HEK293 (cell line): ENCODE measurements around the gene ATPAF2.
A peak's percentile ranks its signal among the peaks of the same experiment; 100 is the strongest.

Source experiments
- EGR2 ChIP-seq: fragments of 450-650 bp; formaldehyde crosslinking; IDR thresholded peaks from 2 replicates; pipeline ENCODE4 v1.5.1; 2016; ENCODE audit warnings: low read depth, missing biosample characterization, missing genetic modification characterization
- GLIS1 ChIP-seq: fragments of 450-650 bp; formaldehyde crosslinking; IDR thresholded peaks from 2 replicates; pipeline ENCODE4 v1.5.1; 2016; ENCODE audit warnings: missing biosample characterization, missing genetic modification characterization
- SCRT2 ChIP-seq: fragments of 450-650 bp; formaldehyde crosslinking; IDR thresholded peaks from 2 replicates; pipeline ENCODE4 v1.5.1; 2016; ENCODE audit warnings: missing biosample characterization, missing genetic modification characterization
- ZNF311 ChIP-seq: fragments of 450-650 bp; formaldehyde crosslinking; IDR thresholded peaks from 2 replicates; pipeline ENCODE4 v1.5.1; 2017; ENCODE audit warnings: missing biosample characterization, missing genetic modification characterization, borderline replicate concordance
- ZNF341 ChIP-seq: fragments of 450-650 bp; formaldehyde crosslinking; IDR thresholded peaks from 2 replicates; pipeline ENCODE4; 2016; ENCODE audit warnings: low read depth, missing biosample characterization, missing genetic modification characterization
- ZNF510 ChIP-seq: fragments of 450-650 bp; formaldehyde crosslinking; IDR thresholded peaks from 2 replicates; pipeline ENCODE4 v1.5.1; 2018; ENCODE audit warnings: mild to moderate bottlenecking, missing genetic modification characterization, missing biosample characterization; ENCODE audit not compliant: insufficient replicate concordance
- ZNF521 ChIP-seq: fragments of 450-650 bp; formaldehyde crosslinking; IDR thresholded peaks from 2 replicates; pipeline ENCODE4 v1.5.1; 2017; ENCODE audit warnings: missing biosample characterization, mild to moderate bottlenecking, missing genetic modification characterization
- ZNF530 ChIP-seq: fragments of 450-650 bp; formaldehyde crosslinking; IDR thresholded peaks from 2 replicates; pipeline ENCODE4 v1.5.1; 2016; ENCODE audit warnings: low read depth, missing biosample characterization, missing genetic modification characterization
- ZNF600 ChIP-seq: fragments of 450-650 bp; formaldehyde crosslinking; IDR thresholded peaks from 2 replicates; pipeline ENCODE4 v1.5.1; 2016; ENCODE audit warnings: missing biosample characterization, missing genetic modification characterization
- ZNF670 ChIP-seq: fragments of 450-650 bp; formaldehyde crosslinking; IDR thresholded peaks from 2 replicates; pipeline ENCODE4 v1.5.1; 2016; ENCODE audit warnings: missing biosample characterization, missing genetic modification characterization, low read depth
- TF ChIP-seq, protein P1 (sequence below): fragments of 450-650 bp; formaldehyde crosslinking; IDR thresholded peaks from 2 replicates; pipeline ENCODE4 v1.5.1; 2016; ENCODE audit warnings: missing biosample characterization, missing genetic modification characterization
- TF ChIP-seq, protein P2 (sequence below): fragments of 450-650 bp; formaldehyde crosslinking; IDR thresholded peaks from 2 replicates; pipeline ENCODE4 v1.5.1; 2016; ENCODE audit warnings: missing biosample characterization, missing genetic modification characterization
- TF ChIP-seq, protein P3 (sequence below): fragments of 450-650 bp; formaldehyde crosslinking; IDR thresholded peaks from 2 replicates; pipeline ENCODE4 v1.5.1; 2016; ENCODE audit warnings: missing biosample characterization, missing genetic modification characterization
- TF ChIP-seq, protein P4 (sequence below): fragments of 450-650 bp; formaldehyde crosslinking; IDR thresholded peaks from 2 replicates; pipeline ENCODE4 v1.5.1; 2017; ENCODE audit warnings: missing biosample characterization, missing genetic modification characterization
- TF ChIP-seq, protein P5 (sequence below): fragments of 450-650 bp; formaldehyde crosslinking; IDR thresholded peaks from 2 replicates; pipeline ENCODE4 v1.5.1; 2017; ENCODE audit warnings: missing biosample characterization, mild to moderate bottlenecking, missing genetic modification characterization, moderate library complexity
- TF ChIP-seq, protein P6 (sequence below): fragments of 450-650 bp; formaldehyde crosslinking; IDR thresholded peaks from 2 replicates; pipeline ENCODE4 v1.5.1; 2016; ENCODE audit warnings: missing biosample characterization, missing genetic modification characterization
- TF ChIP-seq, protein P7 (sequence below): fragments of 450-650 bp; formaldehyde crosslinking; IDR thresholded peaks from 2 replicates; pipeline ENCODE4 v1.5.1; 2016; ENCODE audit warnings: missing biosample characterization, missing genetic modification characterization, borderline replicate concordance

ATPAF2 gene

DNA sequence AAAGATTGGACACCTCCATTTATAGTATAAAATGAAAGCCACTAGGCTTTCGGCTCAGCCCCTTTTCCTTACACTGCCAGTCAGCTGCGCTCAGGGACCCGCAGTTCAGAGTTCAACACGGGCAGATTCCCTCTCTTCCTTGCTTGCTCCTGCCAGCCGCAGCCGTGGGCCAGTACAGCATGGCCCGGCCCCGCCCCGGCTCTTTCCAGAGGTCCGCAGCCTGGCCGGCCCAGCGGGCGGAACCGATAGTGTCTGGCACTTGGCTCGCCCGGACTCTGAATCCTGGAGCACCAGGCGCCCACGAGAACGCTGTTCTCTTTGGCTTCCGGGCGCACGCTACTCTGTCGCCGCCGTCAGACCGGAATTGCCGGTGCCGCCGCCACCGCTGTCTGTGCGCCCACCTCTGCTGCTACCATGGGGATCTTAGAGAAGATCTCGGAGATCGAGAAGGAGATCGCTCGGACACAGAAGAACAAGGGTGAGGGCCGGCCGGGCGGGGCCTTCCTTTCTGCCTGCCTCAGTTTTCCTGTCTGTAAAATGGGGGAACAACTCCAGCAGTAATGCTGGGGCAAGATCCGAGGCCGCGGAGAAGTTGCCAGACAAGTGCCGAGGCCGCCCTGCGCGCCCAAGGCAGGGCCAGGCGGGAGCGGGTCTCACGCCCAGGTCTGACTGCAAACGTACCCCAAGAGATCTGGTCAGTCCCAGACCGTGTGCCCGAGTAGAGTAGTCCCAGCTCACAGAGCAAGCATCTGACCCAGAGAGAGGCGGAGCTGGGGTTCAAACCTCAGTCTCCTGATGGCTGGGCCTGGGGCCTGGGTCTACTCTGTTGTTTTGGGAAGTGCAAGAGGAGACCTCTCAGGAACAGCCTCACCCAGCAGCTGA lies 48.9 kb upstream of the ATPAF2 start, which contains the start of gene DRG2 (continued):
- TF ChIP-seq, protein P1, sequence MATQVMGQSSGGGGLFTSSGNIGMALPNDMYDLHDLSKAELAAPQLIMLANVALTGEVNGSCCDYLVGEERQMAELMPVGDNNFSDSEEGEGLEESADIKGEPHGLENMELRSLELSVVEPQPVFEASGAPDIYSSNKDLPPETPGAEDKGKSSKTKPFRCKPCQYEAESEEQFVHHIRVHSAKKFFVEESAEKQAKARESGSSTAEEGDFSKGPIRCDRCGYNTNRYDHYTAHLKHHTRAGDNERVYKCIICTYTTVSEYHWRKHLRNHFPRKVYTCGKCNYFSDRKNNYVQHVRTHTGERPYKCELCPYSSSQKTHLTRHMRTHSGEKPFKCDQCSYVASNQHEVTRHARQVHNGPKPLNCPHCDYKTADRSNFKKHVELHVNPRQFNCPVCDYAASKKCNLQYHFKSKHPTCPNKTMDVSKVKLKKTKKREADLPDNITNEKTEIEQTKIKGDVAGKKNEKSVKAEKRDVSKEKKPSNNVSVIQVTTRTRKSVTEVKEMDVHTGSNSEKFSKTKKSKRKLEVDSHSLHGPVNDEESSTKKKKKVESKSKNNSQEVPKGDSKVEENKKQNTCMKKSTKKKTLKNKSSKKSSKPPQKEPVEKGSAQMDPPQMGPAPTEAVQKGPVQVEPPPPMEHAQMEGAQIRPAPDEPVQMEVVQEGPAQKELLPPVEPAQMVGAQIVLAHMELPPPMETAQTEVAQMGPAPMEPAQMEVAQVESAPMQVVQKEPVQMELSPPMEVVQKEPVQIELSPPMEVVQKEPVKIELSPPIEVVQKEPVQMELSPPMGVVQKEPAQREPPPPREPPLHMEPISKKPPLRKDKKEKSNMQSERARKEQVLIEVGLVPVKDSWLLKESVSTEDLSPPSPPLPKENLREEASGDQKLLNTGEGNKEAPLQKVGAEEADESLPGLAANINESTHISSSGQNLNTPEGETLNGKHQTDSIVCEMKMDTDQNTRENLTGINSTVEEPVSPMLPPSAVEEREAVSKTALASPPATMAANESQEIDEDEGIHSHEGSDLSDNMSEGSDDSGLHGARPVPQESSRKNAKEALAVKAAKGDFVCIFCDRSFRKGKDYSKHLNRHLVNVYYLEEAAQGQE (tag by site-specific recombination): peak; percentile 84
- TF ChIP-seq ZNF510 (no peak), ZNF670 (tag by site-specific recombination) (no peak), SCRT2 (tag by site-specific recombination) (peak; percentile 46; the same call in 1 of the 2 replicates), ZNF600 (peak; percentile 95), EGR2 (tag by site-specific recombination) (peak; percentile 93), ZNF521 (tag by site-specific recombination) (no peak), GLIS1 (peak; percentile 55; the same call in 1 of the 2 replicates), ZNF311 (tag by site-specific recombination) (no peak), ZNF341 (tag by site-specific recombination) (peak; percentile 79), ZNF530 (tag by site-specific recombination) (no peak)
- TF ChIP-seq, protein P2, sequence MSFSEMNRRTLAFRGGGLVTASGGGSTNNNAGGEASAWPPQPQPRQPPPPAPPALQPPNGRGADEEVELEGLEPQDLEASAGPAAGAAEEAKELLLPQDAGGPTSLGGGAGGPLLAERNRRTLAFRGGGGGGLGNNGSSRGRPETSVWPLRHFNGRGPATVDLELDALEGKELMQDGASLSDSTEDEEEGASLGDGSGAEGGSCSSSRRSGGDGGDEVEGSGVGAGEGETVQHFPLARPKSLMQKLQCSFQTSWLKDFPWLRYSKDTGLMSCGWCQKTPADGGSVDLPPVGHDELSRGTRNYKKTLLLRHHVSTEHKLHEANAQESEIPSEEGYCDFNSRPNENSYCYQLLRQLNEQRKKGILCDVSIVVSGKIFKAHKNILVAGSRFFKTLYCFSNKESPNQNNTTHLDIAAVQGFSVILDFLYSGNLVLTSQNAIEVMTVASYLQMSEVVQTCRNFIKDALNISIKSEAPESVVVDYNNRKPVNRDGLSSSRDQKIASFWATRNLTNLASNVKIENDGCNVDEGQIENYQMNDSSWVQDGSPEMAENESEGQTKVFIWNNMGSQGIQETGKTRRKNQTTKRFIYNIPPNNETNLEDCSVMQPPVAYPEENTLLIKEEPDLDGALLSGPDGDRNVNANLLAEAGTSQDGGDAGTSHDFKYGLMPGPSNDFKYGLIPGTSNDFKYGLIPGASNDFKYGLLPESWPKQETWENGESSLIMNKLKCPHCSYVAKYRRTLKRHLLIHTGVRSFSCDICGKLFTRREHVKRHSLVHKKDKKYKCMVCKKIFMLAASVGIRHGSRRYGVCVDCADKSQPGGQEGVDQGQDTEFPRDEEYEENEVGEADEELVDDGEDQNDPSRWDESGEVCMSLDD (tag by site-specific recombination): peak; percentile 50; the same call in 1 of the 2 replicates
- TF ChIP-seq, protein P3, sequence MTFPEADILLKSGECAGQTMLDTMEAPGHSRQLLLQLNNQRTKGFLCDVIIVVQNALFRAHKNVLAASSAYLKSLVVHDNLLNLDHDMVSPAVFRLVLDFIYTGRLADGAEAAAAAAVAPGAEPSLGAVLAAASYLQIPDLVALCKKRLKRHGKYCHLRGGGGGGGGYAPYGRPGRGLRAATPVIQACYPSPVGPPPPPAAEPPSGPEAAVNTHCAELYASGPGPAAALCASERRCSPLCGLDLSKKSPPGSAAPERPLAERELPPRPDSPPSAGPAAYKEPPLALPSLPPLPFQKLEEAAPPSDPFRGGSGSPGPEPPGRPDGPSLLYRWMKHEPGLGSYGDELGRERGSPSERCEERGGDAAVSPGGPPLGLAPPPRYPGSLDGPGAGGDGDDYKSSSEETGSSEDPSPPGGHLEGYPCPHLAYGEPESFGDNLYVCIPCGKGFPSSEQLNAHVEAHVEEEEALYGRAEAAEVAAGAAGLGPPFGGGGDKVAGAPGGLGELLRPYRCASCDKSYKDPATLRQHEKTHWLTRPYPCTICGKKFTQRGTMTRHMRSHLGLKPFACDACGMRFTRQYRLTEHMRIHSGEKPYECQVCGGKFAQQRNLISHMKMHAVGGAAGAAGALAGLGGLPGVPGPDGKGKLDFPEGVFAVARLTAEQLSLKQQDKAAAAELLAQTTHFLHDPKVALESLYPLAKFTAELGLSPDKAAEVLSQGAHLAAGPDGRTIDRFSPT (tag by site-specific recombination): peak; percentile 63
- TF ChIP-seq, protein P4, sequence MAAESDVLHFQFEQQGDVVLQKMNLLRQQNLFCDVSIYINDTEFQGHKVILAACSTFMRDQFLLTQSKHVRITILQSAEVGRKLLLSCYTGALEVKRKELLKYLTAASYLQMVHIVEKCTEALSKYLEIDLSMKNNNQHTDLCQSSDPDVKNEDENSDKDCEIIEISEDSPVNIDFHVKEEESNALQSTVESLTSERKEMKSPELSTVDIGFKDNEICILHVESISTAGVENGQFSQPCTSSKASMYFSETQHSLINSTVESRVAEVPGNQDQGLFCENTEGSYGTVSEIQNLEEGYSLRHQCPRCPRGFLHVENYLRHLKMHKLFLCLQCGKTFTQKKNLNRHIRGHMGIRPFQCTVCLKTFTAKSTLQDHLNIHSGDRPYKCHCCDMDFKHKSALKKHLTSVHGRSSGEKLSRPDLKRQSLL (tag by site-specific recombination): peak; percentile 81
- TF ChIP-seq, protein P5, sequence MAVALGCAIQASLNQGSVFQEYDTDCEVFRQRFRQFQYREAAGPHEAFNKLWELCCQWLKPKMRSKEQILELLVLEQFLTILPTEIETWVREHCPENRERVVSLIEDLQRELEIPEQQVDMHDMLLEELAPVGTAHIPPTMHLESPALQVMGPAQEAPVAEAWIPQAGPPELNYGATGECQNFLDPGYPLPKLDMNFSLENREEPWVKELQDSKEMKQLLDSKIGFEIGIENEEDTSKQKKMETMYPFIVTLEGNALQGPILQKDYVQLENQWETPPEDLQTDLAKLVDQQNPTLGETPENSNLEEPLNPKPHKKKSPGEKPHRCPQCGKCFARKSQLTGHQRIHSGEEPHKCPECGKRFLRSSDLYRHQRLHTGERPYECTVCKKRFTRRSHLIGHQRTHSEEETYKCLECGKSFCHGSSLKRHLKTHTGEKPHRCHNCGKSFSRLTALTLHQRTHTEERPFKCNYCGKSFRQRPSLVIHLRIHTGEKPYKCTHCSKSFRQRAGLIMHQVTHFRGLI (tag by site-specific recombination): peak; percentile 68
- TF ChIP-seq, protein P6, sequence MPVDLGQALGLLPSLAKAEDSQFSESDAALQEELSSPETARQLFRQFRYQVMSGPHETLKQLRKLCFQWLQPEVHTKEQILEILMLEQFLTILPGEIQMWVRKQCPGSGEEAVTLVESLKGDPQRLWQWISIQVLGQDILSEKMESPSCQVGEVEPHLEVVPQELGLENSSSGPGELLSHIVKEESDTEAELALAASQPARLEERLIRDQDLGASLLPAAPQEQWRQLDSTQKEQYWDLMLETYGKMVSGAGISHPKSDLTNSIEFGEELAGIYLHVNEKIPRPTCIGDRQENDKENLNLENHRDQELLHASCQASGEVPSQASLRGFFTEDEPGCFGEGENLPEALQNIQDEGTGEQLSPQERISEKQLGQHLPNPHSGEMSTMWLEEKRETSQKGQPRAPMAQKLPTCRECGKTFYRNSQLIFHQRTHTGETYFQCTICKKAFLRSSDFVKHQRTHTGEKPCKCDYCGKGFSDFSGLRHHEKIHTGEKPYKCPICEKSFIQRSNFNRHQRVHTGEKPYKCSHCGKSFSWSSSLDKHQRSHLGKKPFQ (tag by site-specific recombination): peak; percentile 57
- TF ChIP-seq, protein P7, sequence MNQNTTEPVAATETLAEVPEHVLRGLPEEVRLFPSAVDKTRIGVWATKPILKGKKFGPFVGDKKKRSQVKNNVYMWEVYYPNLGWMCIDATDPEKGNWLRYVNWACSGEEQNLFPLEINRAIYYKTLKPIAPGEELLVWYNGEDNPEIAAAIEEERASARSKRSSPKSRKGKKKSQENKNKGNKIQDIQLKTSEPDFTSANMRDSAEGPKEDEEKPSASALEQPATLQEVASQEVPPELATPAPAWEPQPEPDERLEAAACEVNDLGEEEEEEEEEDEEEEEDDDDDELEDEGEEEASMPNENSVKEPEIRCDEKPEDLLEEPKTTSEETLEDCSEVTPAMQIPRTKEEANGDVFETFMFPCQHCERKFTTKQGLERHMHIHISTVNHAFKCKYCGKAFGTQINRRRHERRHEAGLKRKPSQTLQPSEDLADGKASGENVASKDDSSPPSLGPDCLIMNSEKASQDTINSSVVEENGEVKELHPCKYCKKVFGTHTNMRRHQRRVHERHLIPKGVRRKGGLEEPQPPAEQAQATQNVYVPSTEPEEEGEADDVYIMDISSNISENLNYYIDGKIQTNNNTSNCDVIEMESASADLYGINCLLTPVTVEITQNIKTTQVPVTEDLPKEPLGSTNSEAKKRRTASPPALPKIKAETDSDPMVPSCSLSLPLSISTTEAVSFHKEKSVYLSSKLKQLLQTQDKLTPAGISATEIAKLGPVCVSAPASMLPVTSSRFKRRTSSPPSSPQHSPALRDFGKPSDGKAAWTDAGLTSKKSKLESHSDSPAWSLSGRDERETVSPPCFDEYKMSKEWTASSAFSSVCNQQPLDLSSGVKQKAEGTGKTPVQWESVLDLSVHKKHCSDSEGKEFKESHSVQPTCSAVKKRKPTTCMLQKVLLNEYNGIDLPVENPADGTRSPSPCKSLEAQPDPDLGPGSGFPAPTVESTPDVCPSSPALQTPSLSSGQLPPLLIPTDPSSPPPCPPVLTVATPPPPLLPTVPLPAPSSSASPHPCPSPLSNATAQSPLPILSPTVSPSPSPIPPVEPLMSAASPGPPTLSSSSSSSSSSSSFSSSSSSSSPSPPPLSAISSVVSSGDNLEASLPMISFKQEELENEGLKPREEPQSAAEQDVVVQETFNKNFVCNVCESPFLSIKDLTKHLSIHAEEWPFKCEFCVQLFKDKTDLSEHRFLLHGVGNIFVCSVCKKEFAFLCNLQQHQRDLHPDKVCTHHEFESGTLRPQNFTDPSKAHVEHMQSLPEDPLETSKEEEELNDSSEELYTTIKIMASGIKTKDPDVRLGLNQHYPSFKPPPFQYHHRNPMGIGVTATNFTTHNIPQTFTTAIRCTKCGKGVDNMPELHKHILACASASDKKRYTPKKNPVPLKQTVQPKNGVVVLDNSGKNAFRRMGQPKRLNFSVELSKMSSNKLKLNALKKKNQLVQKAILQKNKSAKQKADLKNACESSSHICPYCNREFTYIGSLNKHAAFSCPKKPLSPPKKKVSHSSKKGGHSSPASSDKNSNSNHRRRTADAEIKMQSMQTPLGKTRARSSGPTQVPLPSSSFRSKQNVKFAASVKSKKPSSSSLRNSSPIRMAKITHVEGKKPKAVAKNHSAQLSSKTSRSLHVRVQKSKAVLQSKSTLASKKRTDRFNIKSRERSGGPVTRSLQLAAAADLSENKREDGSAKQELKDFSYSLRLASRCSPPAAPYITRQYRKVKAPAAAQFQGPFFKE (tag by site-specific recombination): no peak
